HUDEP-2 (cell line): ENCODE measurements around the gene TTC24.

ENCODE experiments used
- DNase-seq, 76 experiments: peaks; one replicate each; lab custom pipeline; 2025; ENCODE audit not compliant: unreplicated experiment in 76 of 76; lab: John Stamatoyannopoulos, UW

TTC24 gene

DNA sequence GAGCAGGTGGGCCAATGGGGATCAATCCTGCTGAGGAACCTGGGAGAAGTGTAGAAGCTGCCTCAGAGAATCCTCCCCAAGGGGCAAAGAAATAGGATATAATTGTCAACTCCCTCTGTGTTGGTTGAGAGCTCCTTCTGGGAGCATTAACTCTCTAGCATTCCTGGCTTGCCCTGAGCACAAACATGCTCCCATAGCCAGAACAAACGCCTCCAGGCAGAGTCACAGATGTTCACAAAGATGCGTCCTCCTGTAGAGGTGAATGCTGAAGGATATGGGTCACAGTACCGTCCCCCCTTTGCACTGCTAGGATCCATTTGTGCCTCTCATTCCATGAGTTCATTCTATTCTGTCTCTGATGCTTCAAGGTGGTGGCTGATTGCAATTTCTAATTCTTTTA, 52.8 kb downstream of the TTC24 start:
- no peak for DNase-seq
